Neuronal stem cell (in vitro differentiated cells): ENCODE measurements around the gene BNIPL.
A peak's percentile ranks its signal among the peaks of the same experiment; 100 is the strongest.

Source experiments
- DNase-seq: peaks from one replicate; pipeline ENCODE4 v3.0.0-alpha.2; 2013; ENCODE audit warnings: low spot score
- H2AFZ ChIP-seq: one replicate; pipeline ENCODE4 v1.6.1; 2013; ENCODE audit warnings: mild to moderate bottlenecking, low read length, inconsistent platforms
- H2AK5ac ChIP-seq: 2 replicates; pipeline ENCODE4 v1.6.1; 2013; ENCODE audit warnings: low read depth, mild to moderate bottlenecking, inconsistent platforms, low read length, moderate library complexity, mixed read lengths
- H2BK120ac ChIP-seq: 2 replicates; pipeline ENCODE4 v1.6.1; 2013; ENCODE audit warnings: low read depth, mild to moderate bottlenecking, inconsistent platforms, low read length, moderate library complexity, mixed read lengths
- H2BK12ac ChIP-seq: one replicate; pipeline ENCODE4 v1.6.1; 2013; ENCODE audit warnings: low read length, inconsistent platforms
- H2BK15ac ChIP-seq: 2 replicates; pipeline ENCODE4 v1.6.1; 2013; ENCODE audit warnings: mild to moderate bottlenecking, low read length, inconsistent platforms, mixed read lengths
- H2BK5ac ChIP-seq: one replicate; pipeline ENCODE4 v1.6.1; 2013; ENCODE audit warnings: inconsistent platforms, mild to moderate bottlenecking, low read length, moderate library complexity
- H3K14ac ChIP-seq: one replicate; pipeline ENCODE4 v1.6.1; 2013; ENCODE audit warnings: low read length, inconsistent platforms
- H3K18ac ChIP-seq: 2 replicates; pipeline ENCODE4 v1.6.1; 2013; ENCODE audit warnings: low read length, inconsistent platforms
- H3K23ac ChIP-seq: 2 replicates; pipeline ENCODE4 v1.6.1; 2013; ENCODE audit warnings: low read depth, mild to moderate bottlenecking, mixed read lengths, low read length, inconsistent platforms; ENCODE audit not compliant: poor library complexity
- H3K27ac ChIP-seq: replicated peaks from 3 replicates; pipeline ENCODE4 v1.5.1; 2013; ENCODE audit warnings: low read length, inconsistent platforms
- H3K27me3 ChIP-seq, 3 experiments: 2 replicates each; pipeline ENCODE4 v1.6.1; 2013; ENCODE audit warnings: low read length in 3 of 3, mild to moderate bottlenecking in 2 of 3, inconsistent platforms in 1 of 3, low read depth in 1 of 3, mixed read lengths in 1 of 3, moderate library complexity in 1 of 3; ENCODE audit not compliant: control insufficient read depth in 3 of 3, insufficient read depth in 3 of 3
- H3K36me3 ChIP-seq, 2 donors: replicated peaks in 1 of 2; 2 replicates each; pipeline ENCODE4 v1.6.1; 2013; ENCODE audit warnings: low read length in 2 of 2; ENCODE audit not compliant: control insufficient read depth in 2 of 2, insufficient read depth in 2 of 2
- H3K4ac ChIP-seq: 2 replicates; pipeline ENCODE4 v1.6.1; 2013; ENCODE audit warnings: inconsistent platforms, mild to moderate bottlenecking, low read length, moderate library complexity
- H3K4me1 ChIP-seq, 2 donors: 1 replicate in 1 of 2; 2 replicates in 1 of 2; pipeline ENCODE4 v1.6.1; 2013; ENCODE audit warnings: low read length in 2 of 2, low read depth in 1 of 2; ENCODE audit not compliant: control insufficient read depth in 2 of 2, insufficient read depth in 1 of 2
- H3K4me2 ChIP-seq: one replicate; pipeline ENCODE4 v1.6.1; 2013; ENCODE audit warnings: mild to moderate bottlenecking, low read length, inconsistent platforms; ENCODE audit not compliant: insufficient read depth, poor library complexity, severe bottlenecking
- H3K4me3 ChIP-seq, 2 donors: 2 replicates each; pipeline ENCODE4 v1.5.1; 2013; ENCODE audit warnings: low read length in 2 of 2, mild to moderate bottlenecking in 2 of 2, inconsistent platforms in 1 of 2, moderate library complexity in 1 of 2
- H3K79me1 ChIP-seq: one replicate; pipeline ENCODE4 v1.6.1; 2013; ENCODE audit warnings: low read depth, mild to moderate bottlenecking, inconsistent platforms, low read length, moderate library complexity
- H3K9ac ChIP-seq: one replicate; pipeline ENCODE4 v1.6.1; 2013; ENCODE audit warnings: mild to moderate bottlenecking, low read depth, low read length, inconsistent platforms; ENCODE audit not compliant: poor library complexity
- H3K9me3 ChIP-seq, 2 donors: replicated peaks in 1 of 2; 2 replicates each; pipeline versions ENCODE3 to v1.6.1; 2013; ENCODE audit warnings: low read length in 2 of 2, mild to moderate bottlenecking in 2 of 2, inconsistent platforms in 1 of 2, low read depth in 1 of 2, mixed read lengths in 1 of 2, moderate library complexity in 1 of 2; ENCODE audit not compliant: control insufficient read depth in 2 of 2, insufficient read depth in 1 of 2
- H4K8ac ChIP-seq: one replicate; pipeline ENCODE4 v1.6.1; 2013; ENCODE audit warnings: low read depth, mild to moderate bottlenecking, inconsistent platforms, low read length, moderate library complexity
- H4K91ac ChIP-seq: one replicate; pipeline ENCODE4 v1.6.1; 2013; ENCODE audit warnings: low read length, low read depth, mild to moderate bottlenecking, inconsistent platforms; ENCODE audit not compliant: poor library complexity
- WGBS, 2 donors: extraction: QIAGEN DNeasy Blood & Tissue Kit; methylation state at CpG; one replicate each; pipeline ENCODE4 v1.1.7; 2013; ENCODE audit warnings: missing lambda C conversion rate in 2 of 2, mixed read lengths in 1 of 2; ENCODE audit not compliant: insufficient read length in 2 of 2, insufficient replicate concordance in 1 of 2; ENCODE audit errors: extremely low coverage in 2 of 2; 5-methylcytosine and 5-hydroxymethylcytosine counted together

Gene BNIPL

GRCh38 chr1:151043163-151043562 is 6.8 kb downstream of the BNIPL start:
- no peak overlapping the region for H2AK5ac ChIP-seq
- no CpG with 5 or more reads among the region's 1 CpG for WGBS, 2 donors
- no peak overlapping the region for H3K4me2 ChIP-seq
- H3K4ac ChIP-seq, result no peak overlapping the region
- H3K4me1 ChIP-seq, result peaks cover 0 to 1% of the 10 kb centered on the region in 2 donors
- H2AFZ ChIP-seq, result no peak overlapping the region
- H2BK120ac ChIP-seq, result no peak overlapping the region
- H2BK5ac ChIP-seq, result no peak overlapping the region
- H3K9me3 ChIP-seq, result no peaks in the 10 kb centered on the region
- no peak overlapping the region for H3K9ac ChIP-seq
- no peaks in the 10 kb centered on the region for H3K36me3 ChIP-seq
- no peaks in the 10 kb centered on the region for H3K27me3 ChIP-seq
- H3K14ac ChIP-seq, result no peak overlapping the region
- no peak overlapping the region for H2BK12ac ChIP-seq
- no peaks in the 10 kb centered on the region for H3K79me1 ChIP-seq
- no peak overlapping the region for H3K27ac ChIP-seq
- no peak overlapping the region for H2BK15ac ChIP-seq
- H4K8ac ChIP-seq, result no peak overlapping the region
- no peak overlapping the region for H4K91ac ChIP-seq
- no peak overlapping the region for H3K23ac ChIP-seq
- no peak overlapping the region for H3K4me3 ChIP-seq
- H3K18ac ChIP-seq, result no peak overlapping the region
- no peak for DNase-seq

- Histone ChIP-seq H3K27ac (peak within 1 kb of the TSS; percentile 62), H3K79me1 (peaks cover 4% of the 10 kb centered on the region), H3K4me1 (peaks cover 2 to 3% of the 10 kb centered on the region in 2 donors), H3K14ac (peak within 1 kb of the TSS; percentile 85), H3K27me3 (no peaks in the 10 kb centered on the region), H2BK120ac (no peak within 1 kb of the TSS), H2AK5ac (peak within 1 kb of the TSS; percentile 64), H2BK12ac (peak within 1 kb of the TSS; percentile 59), H3K4me2 (peak within 1 kb of the TSS; percentile 99), H2BK15ac (peak within 1 kb of the TSS; percentile 72), H3K4me3 (peak within 1 kb of the TSS; percentile 72 to 79), H3K9me3 (no peaks in the 10 kb centered on the region), H2BK5ac (peak within 1 kb of the TSS; percentile 83), H3K18ac (peak within 1 kb of the TSS; percentile 94), H3K36me3 (peaks cover 7 to 27% of the 10 kb centered on the region in 2 donors), H3K23ac (peak within 1 kb of the TSS; percentile 66), H3K9ac (peak within 1 kb of the TSS; percentile 83), H3K4ac (peak within 1 kb of the TSS; percentile 4), H4K91ac (no peak within 1 kb of the TSS), H2AFZ (peak within 1 kb of the TSS; percentile 96), H4K8ac (no peak within 1 kb of the TSS)
- no CpG with 5 or more reads among the region's 29 CpGs for WGBS, 2 donors
- peak; percentile 62 for DNase-seq
Measured at GRCh38 chr1:151047591-151047924, 11.2 kb downstream of the BNIPL start, which contains the start of gene C1orf56. C1orf56 (plus strand) TSS chr1:151047751; CDS start chr1:151047848, 97 bp downstream.

GRCh38 chr1:151047925-151048644 is 11.7 kb downstream of the BNIPL start:
- no peak overlapping the region for H4K91ac ChIP-seq
- H2AK5ac ChIP-seq, result peak overlapping the region; percentile 64
- no peak overlapping the region for H4K8ac ChIP-seq
- DNase-seq, result peak; percentile 49
- no peaks in the 10 kb centered on the region for H3K9me3 ChIP-seq
- peak overlapping the region; percentile 72 to 79 for H3K4me3 ChIP-seq
- H3K9ac ChIP-seq, result peak overlapping the region; percentile 83
- H3K18ac ChIP-seq, result peak overlapping the region; percentile 94
- H2AFZ ChIP-seq, result peak overlapping the region; percentile 96
- H2BK15ac ChIP-seq, result peak overlapping the region; percentile 72
- H2BK5ac ChIP-seq, result peak overlapping the region; percentile 83
- H3K79me1 ChIP-seq, result peaks cover 4% of the 10 kb centered on the region
- H3K4me1 ChIP-seq, result peaks cover 2 to 3% of the 10 kb centered on the region in 2 donors
- H3K27me3 ChIP-seq, result no peaks in the 10 kb centered on the region
- peak overlapping the region; percentile 62 for H3K27ac ChIP-seq
- peak overlapping the region; percentile 59 for H2BK12ac ChIP-seq
- H3K23ac ChIP-seq, result peak overlapping the region; percentile 66
- H2BK120ac ChIP-seq, result no peak overlapping the region
- H3K4me2 ChIP-seq, result peak overlapping the region; percentile 99
- WGBS, 2 donors, result no CpG with 5 or more reads among the region's 48 CpGs
- peak overlapping the region; percentile 4 for H3K4ac ChIP-seq
- H3K36me3 ChIP-seq, result peaks cover 12 to 32% of the 10 kb centered on the region in 2 donors
- peak overlapping the region; percentile 85 for H3K14ac ChIP-seq

GRCh38 chr1:151048645-151049032 is 12.3 kb downstream of the BNIPL start:
- H3K9ac ChIP-seq, result peak overlapping the region; percentile 83
- peaks cover 4% of the 10 kb centered on the region for H3K79me1 ChIP-seq
- peak overlapping the region; percentile 72 to 79 for H3K4me3 ChIP-seq
- no peaks in the 10 kb centered on the region for H3K9me3 ChIP-seq
- no peak overlapping the region for H3K23ac ChIP-seq
- DNase-seq, result no peak
- H3K14ac ChIP-seq, result no peak overlapping the region
- no peak overlapping the region for H3K4ac ChIP-seq
- WGBS, 2 donors, result no CpG with 5 or more reads among the region's 3 CpGs
- no peak overlapping the region for H3K18ac ChIP-seq
- H3K36me3 ChIP-seq, result peaks cover 12 to 38% of the 10 kb centered on the region in 2 donors
- H2AK5ac ChIP-seq, result no peak overlapping the region
- no peak overlapping the region for H4K91ac ChIP-seq
- H2BK120ac ChIP-seq, result no peak overlapping the region
- no peak overlapping the region for H2BK12ac ChIP-seq
- H2BK15ac ChIP-seq, result no peak overlapping the region
- H3K4me2 ChIP-seq, result peak overlapping the region; percentile 99
- H2BK5ac ChIP-seq, result peak overlapping the region; percentile 83
- no peak overlapping the region for H4K8ac ChIP-seq
- no peak overlapping the region for H3K27ac ChIP-seq
- peak overlapping the region; percentile 96 for H2AFZ ChIP-seq
- peaks cover 2 to 3% of the 10 kb centered on the region in 2 donors for H3K4me1 ChIP-seq
- no peaks in the 10 kb centered on the region for H3K27me3 ChIP-seq
